GM13976 (cell line): ENCODE data around the gene JMJD7.

Experiments used
- DNase-seq: peaks from one replicate; pipeline ENCODE4 v3.0.0; 2012; ENCODE audit warnings: low spot score
- in situ Hi-C: fragments of 300-500 bp; cut with MboI; formaldehyde crosslinking; loops from one replicate; pipeline ENCODE4 v1.12.0; 2022; ENCODE audit warnings: low sequenced_read_pairs, mixed read lengths, inconsistent platforms; ENCODE audit not compliant: unreplicated experiment
- TF ChIP-seq, protein P1 (sequence below): IDR thresholded peaks from 2 replicates; pipeline ENCODE4 v1.5.1; 2012; ENCODE audit warnings: borderline replicate concordance, mild to moderate bottlenecking; ENCODE audit not compliant: insufficient read depth; ENCODE audit errors: extremely low read depth, missing control alignments, control extremely low read depth

Gene JMJD7

DNA sequence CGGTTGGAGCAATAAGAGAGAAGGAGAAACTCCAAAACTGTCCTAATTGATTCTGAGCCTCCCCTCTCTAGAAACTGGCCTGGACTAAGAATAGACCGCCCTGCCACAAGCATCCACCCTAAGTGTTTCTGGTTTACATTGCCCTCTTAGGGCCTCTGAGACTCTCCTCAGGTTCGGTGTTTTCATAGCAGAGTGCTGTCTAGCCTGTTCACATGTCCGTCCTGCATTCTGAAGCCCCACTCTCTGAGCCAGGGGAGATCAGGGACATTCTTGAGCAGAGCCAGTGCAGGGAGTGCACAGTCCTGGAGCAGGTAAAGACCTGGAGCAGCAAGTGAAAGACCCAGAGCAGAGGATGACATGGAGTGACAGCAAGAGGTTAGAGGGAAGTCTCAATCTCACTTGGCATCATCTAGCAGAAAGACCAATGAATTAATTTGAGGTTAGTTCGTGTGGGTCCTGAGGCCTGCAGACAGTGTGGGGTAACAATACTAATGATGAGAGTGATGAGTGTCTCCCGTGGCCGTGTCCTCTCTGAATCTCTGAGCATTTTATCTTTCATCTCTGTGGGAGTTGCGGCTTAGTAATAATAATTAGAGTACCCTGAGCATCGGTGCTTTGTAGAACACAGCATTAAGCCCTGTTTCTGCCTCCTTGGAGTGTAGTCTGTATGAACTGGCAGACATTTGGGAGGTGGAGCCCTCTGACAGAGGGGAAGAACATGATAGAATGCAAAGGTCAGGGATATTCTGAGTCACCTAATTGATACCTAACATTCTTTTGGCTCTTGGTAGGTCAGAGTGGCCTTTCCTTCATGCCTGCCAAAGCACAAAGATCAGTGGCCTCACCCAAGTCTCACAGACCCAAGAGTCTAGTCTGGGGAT is 29.0 kb upstream of the JMJD7 start:
- DNase-seq = no peak
- in situ Hi-C loops = no loop called here
- TF ChIP-seq, protein P1, sequence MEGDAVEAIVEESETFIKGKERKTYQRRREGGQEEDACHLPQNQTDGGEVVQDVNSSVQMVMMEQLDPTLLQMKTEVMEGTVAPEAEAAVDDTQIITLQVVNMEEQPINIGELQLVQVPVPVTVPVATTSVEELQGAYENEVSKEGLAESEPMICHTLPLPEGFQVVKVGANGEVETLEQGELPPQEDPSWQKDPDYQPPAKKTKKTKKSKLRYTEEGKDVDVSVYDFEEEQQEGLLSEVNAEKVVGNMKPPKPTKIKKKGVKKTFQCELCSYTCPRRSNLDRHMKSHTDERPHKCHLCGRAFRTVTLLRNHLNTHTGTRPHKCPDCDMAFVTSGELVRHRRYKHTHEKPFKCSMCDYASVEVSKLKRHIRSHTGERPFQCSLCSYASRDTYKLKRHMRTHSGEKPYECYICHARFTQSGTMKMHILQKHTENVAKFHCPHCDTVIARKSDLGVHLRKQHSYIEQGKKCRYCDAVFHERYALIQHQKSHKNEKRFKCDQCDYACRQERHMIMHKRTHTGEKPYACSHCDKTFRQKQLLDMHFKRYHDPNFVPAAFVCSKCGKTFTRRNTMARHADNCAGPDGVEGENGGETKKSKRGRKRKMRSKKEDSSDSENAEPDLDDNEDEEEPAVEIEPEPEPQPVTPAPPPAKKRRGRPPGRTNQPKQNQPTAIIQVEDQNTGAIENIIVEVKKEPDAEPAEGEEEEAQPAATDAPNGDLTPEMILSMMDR = no peak

DNA sequence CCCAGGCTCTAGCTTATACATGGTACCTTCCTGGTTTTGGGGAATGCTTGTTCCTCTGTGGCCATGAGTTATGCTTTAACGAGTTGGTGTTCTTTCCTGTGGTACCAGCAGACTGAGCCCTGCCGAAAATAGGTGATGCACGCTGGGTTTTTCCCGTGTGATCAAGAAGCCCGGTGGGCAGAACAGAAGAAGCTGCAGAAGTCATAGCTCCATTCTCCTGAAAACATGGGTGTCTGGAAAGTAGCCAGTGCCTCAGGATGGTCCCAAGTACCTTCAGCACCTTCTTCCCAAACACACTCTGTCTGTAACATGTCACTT is 28.4 kb upstream of the JMJD7 start:
- in situ Hi-C loops = no loop called here
- DNase-seq = no peak
- TF ChIP-seq, protein P1 = no peak

DNA sequence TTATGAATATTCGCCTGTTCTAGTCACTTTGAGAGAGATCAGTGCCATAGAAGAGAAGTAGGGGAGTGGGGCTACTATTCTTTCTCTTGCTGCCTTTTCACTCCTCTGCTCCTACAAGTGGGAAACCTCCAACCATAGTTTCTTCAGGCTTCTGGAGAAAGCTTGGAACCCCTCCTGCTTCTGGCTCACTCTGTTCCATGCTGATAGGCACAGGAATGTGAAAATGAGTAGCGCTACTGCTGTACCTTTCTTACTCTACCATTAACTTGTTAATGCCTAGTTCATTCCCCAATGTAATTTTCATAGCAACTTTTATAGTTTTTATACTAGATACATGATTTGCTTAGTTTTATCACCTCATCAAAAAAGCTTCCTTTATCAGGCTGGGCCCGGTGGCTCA is 26.7 kb upstream of the JMJD7 start:
- DNase-seq = no peak
- in situ Hi-C loops = no loop called here
- TF ChIP-seq, protein P1 = no peak

DNA sequence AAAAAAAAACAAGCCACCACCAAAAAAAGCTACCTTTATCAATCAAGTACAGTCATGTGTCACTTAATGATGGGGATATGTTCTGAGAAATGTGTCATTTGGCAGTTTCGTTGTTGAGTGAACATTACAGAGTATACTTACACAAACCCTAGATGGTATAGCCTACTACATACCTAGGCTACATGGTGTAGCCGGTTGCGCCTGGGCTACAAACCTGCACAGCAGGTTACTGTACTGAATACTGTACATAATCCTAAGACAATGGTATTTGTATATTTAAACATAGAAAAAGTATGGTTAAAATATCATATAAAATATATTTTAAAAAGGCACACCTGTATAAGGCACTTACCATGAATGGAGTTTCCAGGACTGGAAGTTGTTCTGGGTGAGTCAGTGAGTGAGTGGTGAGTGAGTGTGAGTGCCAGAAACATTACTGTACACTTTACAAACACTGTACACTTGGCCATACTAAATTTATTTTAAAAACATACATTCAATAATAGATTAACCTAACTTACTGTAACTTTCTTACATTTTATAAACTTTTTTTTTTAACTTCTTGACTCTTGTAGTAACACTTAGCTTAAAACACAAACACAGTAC is 25.9 kb upstream of the JMJD7 start:
- in situ Hi-C loops = no loop called here
- TF ChIP-seq, protein P1 = no peak
- DNase-seq = no peak

DNA sequence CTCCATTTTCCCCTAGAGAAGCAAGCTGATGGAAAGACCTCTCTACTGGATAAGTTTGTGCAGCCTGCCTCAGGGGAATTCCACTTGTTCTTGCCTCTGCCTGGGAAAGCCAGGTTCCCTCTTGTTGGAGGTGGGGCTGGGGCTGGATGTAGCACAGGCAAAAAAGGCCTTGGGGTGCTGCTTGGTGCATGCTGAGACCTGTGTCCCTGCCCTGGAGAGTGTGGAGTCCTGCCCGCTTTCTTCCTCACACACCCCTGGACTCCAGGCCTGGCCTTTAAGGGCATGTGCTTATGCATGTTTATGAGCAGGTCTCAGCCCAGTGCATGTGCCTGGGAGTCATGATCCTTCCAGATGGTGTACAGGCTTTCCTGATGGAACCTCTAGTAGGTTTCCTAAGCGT is 23.5 kb upstream of the JMJD7 start:
- DNase-seq = no peak
- in situ Hi-C loops = no loop called here
- TF ChIP-seq, protein P1 = no peak

DNA sequence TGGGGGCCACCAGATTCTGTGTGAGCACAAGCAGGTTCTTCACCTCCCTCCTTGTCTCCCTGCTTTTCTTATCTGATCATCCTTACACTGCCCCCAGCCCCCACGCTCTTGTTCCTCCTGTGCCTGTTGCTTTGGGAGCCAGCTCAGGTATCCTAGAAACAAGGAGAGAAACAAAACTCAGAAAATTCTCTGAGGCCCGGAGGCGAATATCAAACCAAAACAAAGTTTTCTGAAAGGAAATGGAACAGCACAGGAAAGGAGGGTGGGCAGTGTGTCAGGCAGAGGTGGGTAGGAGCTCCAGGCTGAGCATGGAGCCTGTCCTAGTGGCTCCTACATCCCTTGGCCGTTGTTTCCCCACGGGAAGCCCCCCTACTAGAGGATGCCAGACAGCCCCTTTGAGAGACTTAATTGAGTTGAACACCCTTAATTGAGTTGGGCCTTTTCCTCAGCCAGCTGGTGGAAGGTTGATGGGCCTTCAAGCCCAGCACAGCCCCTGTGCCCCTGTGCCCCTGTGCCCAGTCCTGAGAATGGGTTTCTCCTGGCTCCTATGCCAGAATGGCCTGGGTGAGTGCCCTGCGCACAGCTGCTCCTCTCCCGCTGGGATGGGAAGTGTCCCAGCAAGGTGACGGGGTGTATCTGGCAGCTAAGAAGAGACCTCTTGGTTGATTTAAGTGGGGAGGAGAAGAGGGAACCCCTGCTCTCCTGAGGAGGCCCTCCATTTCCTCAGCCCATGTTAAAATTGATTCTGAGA is 22.8 kb upstream of the JMJD7 start:
- in situ Hi-C loops = loop anchor here (5.0 kb wide), 1 partner anchor 33 kb away; the partner anchor contains the start of gene MAPKBP1
- TF ChIP-seq, protein P1 = no peak
- DNase-seq = no peak
